Natural killer cell (primary cell): ENCODE measurements around the gene EID1. TPM values are rescaled to one million over a fixed set of nuclear protein-coding genes. Genes with fewer than 3 reads are reported as not detected.
A peak's percentile ranks its signal among the peaks of the same experiment; 100 is the strongest.

Experiments
- ATAC-seq, 3 donors: fragments of 150-1000 bp in 2 of 3; fragments of 200-7000 bp in 1 of 3; cut with Tn5 transposase; 1 replicate in 1 of 3; 2 replicates in 2 of 3; pipeline ENCODE4 v1.10.0; 2021; ENCODE audit warnings: mild to moderate bottlenecking in 2 of 3, moderate library complexity in 2 of 3
- DNase-seq, 2 donors: peaks; one replicate each; pipeline versions ENCODE4 v3.0.0 to v3.0.0-alpha.2; 2013 to 2021; ENCODE audit warnings: mixed read lengths in 1 of 2
- H3K27ac ChIP-seq: one replicate; pipeline ENCODE4 v1.5.1; 2013; ENCODE audit warnings: mild to moderate bottlenecking, low read length
- H3K27me3 ChIP-seq: one replicate; pipeline ENCODE4 v1.6.1; 2013; ENCODE audit warnings: low read length; ENCODE audit not compliant: control insufficient read depth, insufficient read depth
- H3K36me3 ChIP-seq: one replicate; pipeline ENCODE4 v1.6.1; 2013; ENCODE audit warnings: low read length; ENCODE audit not compliant: control insufficient read depth, insufficient read depth
- H3K4me1 ChIP-seq: one replicate; pipeline ENCODE4 v1.6.1; 2013; ENCODE audit warnings: low read length; ENCODE audit not compliant: control insufficient read depth, insufficient read depth
- H3K4me3 ChIP-seq: one replicate; pipeline ENCODE4 v1.5.1; 2013; ENCODE audit warnings: low read length
- H3K9me3 ChIP-seq: one replicate; pipeline ENCODE4 v1.6.1; 2013; ENCODE audit warnings: low read length; ENCODE audit not compliant: control insufficient read depth, insufficient read depth
- H3K27ac Mint-ChIP-seq, 2 donors: one replicate each; pipeline ENCODE4 v1.8.0; 2022; ENCODE audit warnings: mild to moderate bottlenecking in 2 of 2, mixed read lengths in 2 of 2, moderate library complexity in 1 of 2
- H3K27me3 Mint-ChIP-seq, 2 donors: one replicate each; pipeline ENCODE4 v1.8.0; 2022; ENCODE audit warnings: low read depth in 2 of 2, mixed read lengths in 2 of 2
- H3K36me3 Mint-ChIP-seq: one replicate; pipeline ENCODE4 v1.8.0; 2022; ENCODE audit warnings: mixed read lengths
- H3K4me1 Mint-ChIP-seq, 2 donors: one replicate each; pipeline ENCODE4 v1.8.0; 2022; ENCODE audit warnings: mixed read lengths in 2 of 2
- H3K4me3 Mint-ChIP-seq: one replicate; pipeline ENCODE4 v1.8.0; 2022; ENCODE audit warnings: mild to moderate bottlenecking, moderate library complexity, mixed read lengths
- H3K9me3 Mint-ChIP-seq, 2 donors: one replicate each; pipeline ENCODE4 v1.8.0; 2022; ENCODE audit warnings: mixed read lengths in 2 of 2
- WGBS: methylation state at CpG from one replicate; pipeline ENCODE4 v1.1.7; 2013; ENCODE audit warnings: missing lambda C conversion rate; ENCODE audit not compliant: insufficient coverage; 5-methylcytosine and 5-hydroxymethylcytosine counted together
- intact Hi-C: fragments of 100-400 bp; cut with micrococcal nuclease; formaldehyde crosslinking; loops from one replicate; pipeline ENCODE4 v1.14.2; 2022
- total RNA-seq, 4 donors: library from RNA; stranded (reverse); fragments of 120-200 nt in 1 of 4; gene quantifications; one replicate each; pipeline versions ENCODE4 v1.2.3 to v1.2.4, GENCODE V29; 2013 to 2022
- TF ChIP-seq, protein P1 (sequence below): fragments of 200-600 bp; IDR thresholded peaks from one replicate; pipeline ENCODE4 v1.8.0; 2022; ENCODE audit warnings: antibody characterized with exemption

The EID1 gene
- total RNA-seq, 3 donors from 2014 or later (not counting 1 experiment from before 2014, with no cell fraction given), result 63.5 to 70.2 (median 67.3) TPM

- peaks cover 28 to 29% of the 10 kb centered on the region in 2 donors for H3K4me1 Mint-ChIP-seq
- WGBS, result 75% methylated on average over 2 of the region's 2 CpGs
- TF ChIP-seq, protein P1, sequence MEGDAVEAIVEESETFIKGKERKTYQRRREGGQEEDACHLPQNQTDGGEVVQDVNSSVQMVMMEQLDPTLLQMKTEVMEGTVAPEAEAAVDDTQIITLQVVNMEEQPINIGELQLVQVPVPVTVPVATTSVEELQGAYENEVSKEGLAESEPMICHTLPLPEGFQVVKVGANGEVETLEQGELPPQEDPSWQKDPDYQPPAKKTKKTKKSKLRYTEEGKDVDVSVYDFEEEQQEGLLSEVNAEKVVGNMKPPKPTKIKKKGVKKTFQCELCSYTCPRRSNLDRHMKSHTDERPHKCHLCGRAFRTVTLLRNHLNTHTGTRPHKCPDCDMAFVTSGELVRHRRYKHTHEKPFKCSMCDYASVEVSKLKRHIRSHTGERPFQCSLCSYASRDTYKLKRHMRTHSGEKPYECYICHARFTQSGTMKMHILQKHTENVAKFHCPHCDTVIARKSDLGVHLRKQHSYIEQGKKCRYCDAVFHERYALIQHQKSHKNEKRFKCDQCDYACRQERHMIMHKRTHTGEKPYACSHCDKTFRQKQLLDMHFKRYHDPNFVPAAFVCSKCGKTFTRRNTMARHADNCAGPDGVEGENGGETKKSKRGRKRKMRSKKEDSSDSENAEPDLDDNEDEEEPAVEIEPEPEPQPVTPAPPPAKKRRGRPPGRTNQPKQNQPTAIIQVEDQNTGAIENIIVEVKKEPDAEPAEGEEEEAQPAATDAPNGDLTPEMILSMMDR, result no peak
- no peaks in the 10 kb centered on the region for H3K9me3 Mint-ChIP-seq
- no peak overlapping the region for H3K27ac Mint-ChIP-seq
- H3K4me3 ChIP-seq, result no peak overlapping the region
- no peaks in the 10 kb centered on the region for H3K9me3 ChIP-seq
- H3K4me3 Mint-ChIP-seq, result no peak overlapping the region
- no peak for DNase-seq
- H3K4me1 ChIP-seq, result no peaks in the 10 kb centered on the region
- intact Hi-C loops, result loop anchor here (5.0 to 10.0 kb wide), 2 partner anchors 282 to 749 kb away; partner anchors contain the start of genes COPS2, DTWD1 and FAM227B
- H3K36me3 Mint-ChIP-seq, result peaks cover 10% of the 10 kb centered on the region
- H3K27ac ChIP-seq, result no peak overlapping the region
- no peaks in the 10 kb centered on the region for H3K36me3 ChIP-seq
- no peak for ATAC-seq
- peaks cover 6% of the 10 kb centered on the region for H3K27me3 ChIP-seq
- H3K27me3 Mint-ChIP-seq, result peaks cover 9 to 45% of the 10 kb centered on the region in 2 donors
Measured at GRCh38 chr15:48875241-48875960, 2.5 kb upstream of the EID1 start.

DNA sequence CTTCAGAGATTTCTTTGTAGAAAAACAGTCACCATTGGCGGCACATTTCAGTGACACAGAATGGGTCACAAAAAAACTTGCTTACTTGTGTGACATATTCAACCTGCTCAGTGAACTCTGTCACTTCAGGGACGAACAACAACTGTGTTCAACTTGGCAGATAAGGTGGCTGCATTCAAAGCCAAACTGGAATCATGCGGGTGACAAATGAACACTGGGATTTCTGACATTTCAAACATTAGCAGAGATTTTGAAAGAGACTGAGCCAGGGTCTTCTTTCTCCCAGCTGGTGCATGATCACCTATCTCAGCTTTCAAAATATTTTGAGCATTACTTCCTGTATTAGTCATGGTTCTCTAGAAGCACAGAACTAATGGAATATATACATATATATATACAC, 1.9 kb upstream of the EID1 start:
- Mint-ChIP-seq H3K9me3 (no peaks in the 10 kb centered on the region), H3K27me3 (peaks cover 9 to 38% of the 10 kb centered on the region in 2 donors), H3K4me1 (peaks cover 28 to 29% of the 10 kb centered on the region in 2 donors), H3K4me3 (no peak overlapping the region), H3K36me3 (peaks cover 10% of the 10 kb centered on the region), H3K27ac (no peak overlapping the region)
- H3K27me3 ChIP-seq, result peaks cover 6% of the 10 kb centered on the region
- DNase-seq (no peak), ATAC-seq (no peak)
- H3K36me3 ChIP-seq, result no peaks in the 10 kb centered on the region
- intact Hi-C loops, result loop anchor here (5.0 to 10.0 kb wide), 2 partner anchors 281 to 749 kb away; partner anchors contain the start of genes COPS2, DTWD1 and FAM227B
- no peaks in the 10 kb centered on the region for H3K9me3 ChIP-seq
- no peak overlapping the region for H3K27ac ChIP-seq
- WGBS, result 95% methylated on average over 3 of the region's 3 CpGs
- TF ChIP-seq, protein P1, result no peak
- no peaks in the 10 kb centered on the region for H3K4me1 ChIP-seq
- no peak overlapping the region for H3K4me3 ChIP-seq

- intact Hi-C loops, result no loop called here
- Histone ChIP-seq H3K36me3 (no peaks in the 10 kb centered on the region), H3K4me1 (no peaks in the 10 kb centered on the region), H3K4me3 (no peak overlapping the region), H3K27ac (no peak overlapping the region), H3K27me3 (no peaks in the 10 kb centered on the region), H3K9me3 (no peaks in the 10 kb centered on the region)
- no peak overlapping the region for H3K4me3 Mint-ChIP-seq
- peaks cover 10% of the 10 kb centered on the region for H3K36me3 Mint-ChIP-seq
- peak overlapping the region in 1 of 2 donors; percentile 99 for H3K27ac Mint-ChIP-seq
- H3K9me3 Mint-ChIP-seq, result no peaks in the 10 kb centered on the region
- peaks cover 28 to 29% of the 10 kb centered on the region in 2 donors for H3K4me1 Mint-ChIP-seq
- peaks cover 0 to 9% of the 10 kb centered on the region in 2 donors for H3K27me3 Mint-ChIP-seq
- TF ChIP-seq, protein P1, result no peak
- ATAC-seq, result no peak
- no peak for DNase-seq
- 100% methylated on average over 2 of the region's 3 CpGs for WGBS
Measured at GRCh38 chr15:48880070-48880634, 2.2 kb downstream of the EID1 start.
